Neural cell (in vitro differentiated cells): ENCODE data around the gene MAP2K4.

Source experiments
- CTCF ChIP-seq: fragments of 450-650 bp; IDR thresholded peaks from 2 replicates; pipeline ENCODE4 v1.5.1; 2014; ENCODE audit warnings: antibody characterized with exemption, mild to moderate bottlenecking, moderate library complexity; ENCODE audit not compliant: poor library complexity, severe bottlenecking
- EP300 ChIP-seq: fragments of 450-650 bp; conservative IDR thresholded peaks from 2 replicates; pipeline ENCODE4 v1.6.1; 2014; ENCODE audit warnings: antibody characterized with exemption, mild to moderate bottlenecking, moderate library complexity; ENCODE audit not compliant: poor library complexity, severe bottlenecking
- EZH2 ChIP-seq: fragments of 200-600, 300-800 bp; shearing (Covaris generic), sonication (generic); IDR thresholded peaks from 2 replicates; pipeline ENCODE4 v1.6.1; 2014; ENCODE audit warnings: antibody characterized with exemption, low read length, borderline replicate concordance, mild to moderate bottlenecking; ENCODE audit not compliant: insufficient read depth, poor library complexity, severe bottlenecking
- POLR2AphosphoS5 ChIP-seq: IDR thresholded peaks from 2 replicates; pipeline ENCODE4 v1.6.1; 2012
- REST ChIP-seq: IDR thresholded peaks from 2 replicates; pipeline ENCODE4 v1.6.1; 2012; ENCODE audit warnings: borderline replicate concordance
- SMC3 ChIP-seq: fragments of 450-650 bp; conservative IDR thresholded peaks from 2 replicates; pipeline ENCODE4 v1.6.1; 2014; ENCODE audit warnings: antibody characterized with exemption, mild to moderate bottlenecking, moderate library complexity; ENCODE audit not compliant: poor library complexity
- TAF1 ChIP-seq: IDR thresholded peaks from 2 replicates; pipeline ENCODE4 v1.6.1; 2012; ENCODE audit warnings: low read depth

DNA sequence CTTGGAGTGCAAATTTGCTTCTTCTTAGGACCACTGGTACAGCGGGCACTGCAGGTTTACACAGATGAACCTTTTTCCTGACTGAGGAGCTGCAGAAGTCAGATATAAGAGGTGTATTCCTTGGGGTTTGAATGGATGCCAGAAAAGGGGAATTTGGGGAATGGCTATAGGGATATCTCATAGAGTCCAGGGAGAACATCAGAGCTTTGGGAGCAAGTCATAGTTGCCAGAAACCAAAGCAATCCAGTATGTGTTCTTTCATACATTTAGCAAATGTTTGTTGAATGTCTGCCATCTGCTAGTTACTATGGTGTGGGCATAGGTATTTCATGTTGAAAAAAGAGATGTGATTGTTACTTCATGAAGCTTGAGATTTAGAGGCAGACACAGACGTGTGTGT lies 46.8 kb downstream of the MAP2K4 start:
- TF ChIP-seq CTCF (no peak), EZH2 (no peak), EP300 (no peak), POLR2AphosphoS5 (no peak), TAF1 (no peak), SMC3 (no peak), REST (no peak)
